Liver (tissue), 9 donors: ENCODE data around the gene COL11A2. TPM values are rescaled to one million over a fixed set of nuclear protein-coding genes. Genes with fewer than 3 reads are reported as not detected.

ENCODE experiments used
- DNase-seq: peaks from one replicate; pipeline ENCODE4 v3.0.0-alpha.2; 2017; ENCODE audit warnings: low spot score
- H3K27ac ChIP-seq, 2 donors: one replicate each; pipeline ENCODE4 v1.7.0; 2013; ENCODE audit warnings: inconsistent platforms in 2 of 2, low read length in 2 of 2, control low read depth in 1 of 2, low read depth in 1 of 2, mild to moderate bottlenecking in 1 of 2
- H3K27me3 ChIP-seq, 4 donors: one replicate each; pipeline versions ENCODE4 v1.6.1 to v1.7.0; 2013; ENCODE audit warnings: low read length in 3 of 4, inconsistent platforms in 1 of 4, mild to moderate bottlenecking in 1 of 4, moderate library complexity in 1 of 4; ENCODE audit not compliant: control insufficient read depth in 4 of 4, insufficient read depth in 4 of 4
- H3K36me3 ChIP-seq, 4 donors: one replicate each; pipeline versions ENCODE4 v1.6.1 to v1.7.0; 2013; ENCODE audit warnings: low read length in 3 of 4, mild to moderate bottlenecking in 3 of 4, low read depth in 1 of 4, moderate library complexity in 1 of 4; ENCODE audit not compliant: control insufficient read depth in 4 of 4, insufficient read depth in 3 of 4
- H3K4me1 ChIP-seq, 4 donors: one replicate each; pipeline versions ENCODE4 v1.6.1 to v1.7.0; 2013; ENCODE audit warnings: low read length in 3 of 4, mild to moderate bottlenecking in 3 of 4, moderate library complexity in 1 of 4; ENCODE audit not compliant: control insufficient read depth in 4 of 4, insufficient read depth in 4 of 4
- H3K4me3 ChIP-seq, 3 donors: one replicate each; pipeline versions ENCODE4 v1.6.1 to v1.7.0; 2013; ENCODE audit warnings: low read length in 3 of 3, control low read depth in 1 of 3, low read depth in 1 of 3, mild to moderate bottlenecking in 1 of 3
- H3K9ac ChIP-seq, 2 donors: one replicate each; pipeline ENCODE4 v1.7.0; 2013; ENCODE audit warnings: low read length in 2 of 2, mild to moderate bottlenecking in 2 of 2, moderate library complexity in 2 of 2, control low read depth in 1 of 2, low read depth in 1 of 2
- H3K9me3 ChIP-seq, 4 donors: one replicate each; pipeline versions ENCODE4 v1.6.1 to v1.7.0; 2013; ENCODE audit warnings: low read length in 3 of 4; ENCODE audit not compliant: control insufficient read depth in 4 of 4
- ATF3 ChIP-seq: IDR thresholded peaks from 2 replicates; pipeline ENCODE4 v1.6.1; 2016; ENCODE audit warnings: antibody characterized with exemption
- EGR1 ChIP-seq, 2 donors: IDR thresholded peaks; 2 replicates each; pipeline ENCODE4 v1.6.1; 2016 to 2018; ENCODE audit warnings: antibody characterized with exemption in 2 of 2, low read depth in 2 of 2
- FOXA2 ChIP-seq: IDR thresholded peaks from 2 replicates; pipeline ENCODE4 v1.6.1; 2016; ENCODE audit warnings: antibody characterized with exemption
- GABPA ChIP-seq, 2 donors: IDR thresholded peaks in 1 of 2; conservative IDR thresholded peaks in 1 of 2; 2 replicates each; pipeline ENCODE4 v1.6.1; 2016; ENCODE audit warnings: antibody characterized with exemption in 2 of 2, mild to moderate bottlenecking in 1 of 2, moderate library complexity in 1 of 2
- HNF4A ChIP-seq, 2 donors: conservative IDR thresholded peaks; 2 replicates each; pipeline ENCODE4 v1.6.1; 2016; ENCODE audit warnings: antibody characterized with exemption in 2 of 2, mild to moderate bottlenecking in 2 of 2
- HNF4G ChIP-seq: IDR thresholded peaks from 2 replicates; pipeline ENCODE4 v1.6.1; 2016; ENCODE audit warnings: antibody characterized with exemption
- RAD21 ChIP-seq, 2 donors: IDR thresholded peaks; 2 replicates each; pipeline ENCODE4 v1.6.1; 2016; ENCODE audit warnings: antibody characterized with exemption in 2 of 2, mild to moderate bottlenecking in 2 of 2
- REST ChIP-seq: IDR thresholded peaks from 2 replicates; pipeline ENCODE4 v1.6.1; 2016; ENCODE audit warnings: antibody characterized with exemption, mild to moderate bottlenecking
- RXRA ChIP-seq, 2 donors: IDR thresholded peaks; 2 replicates each; pipeline ENCODE4 v1.6.1; 2017 to 2018; ENCODE audit warnings: antibody characterized with exemption in 2 of 2, mild to moderate bottlenecking in 1 of 2
- SP1 ChIP-seq: IDR thresholded peaks from 2 replicates; pipeline ENCODE4 v1.6.1; 2018; ENCODE audit warnings: antibody characterized with exemption, mild to moderate bottlenecking
- TAF1 ChIP-seq: conservative IDR thresholded peaks from 2 replicates; pipeline ENCODE4 v1.6.1; 2016; ENCODE audit warnings: antibody characterized with exemption, mild to moderate bottlenecking
- YY1 ChIP-seq: IDR thresholded peaks from 2 replicates; pipeline ENCODE4 v1.6.1; 2016; ENCODE audit warnings: antibody characterized with exemption, mild to moderate bottlenecking
- ZBTB33 ChIP-seq: IDR thresholded peaks from 2 replicates; pipeline ENCODE4 v1.6.1; 2016; ENCODE audit warnings: antibody characterized with exemption
- WGBS: extraction: QIAGEN DNeasy Blood & Tissue Kit; methylation state at CpG from one replicate; pipeline ENCODE4 v1.1.7; 2013; 5-methylcytosine and 5-hydroxymethylcytosine counted together
- polyA plus RNA-seq, 2 donors: library from polyadenylated mRNA; stranded (reverse) in 1 of 2; unstranded in 1 of 2; fragments of 200-250 nt in 1 of 2; fragments of >200 nt in 1 of 2; fragmentation: Nextera tagmentation in 1 of 2; extraction: Ambion mirVana in 1 of 2; gene quantifications; one replicate each; pipeline versions ENCODE4 v1.2.1 to v1.2.3, GENCODE V29; 2013 to 2015
- total RNA-seq, 2 donors: library from RNA; depleted of rRNA; stranded (reverse); fragments of >200 nt; gene quantifications; one replicate each; pipeline ENCODE4 v1.2.3, GENCODE V29; 2014
- donor health status: healthy.
- donor health status: healthy.
- donor health status: healthy.
- donor health status: healthy.
- donor health status: healthy.

The COL11A2 gene
- total and polyA plus RNA-seq, 4 donors = 0.15 to 0.59 (median 0.27) TPM

GRCh38 chr6:33206864-33207551 lies 14.7 kb upstream of the COL11A2 start:
- no peaks in the 10 kb centered on the region for H3K27me3 ChIP-seq
- no peak overlapping the region for H3K9ac ChIP-seq
- 45% methylated on average over 20 of the region's 20 CpGs for WGBS
- H3K36me3 ChIP-seq = peaks cover 3 to 36% (median 19%) of the 10 kb centered on the region in 4 donors
- TF ChIP-seq TAF1 (no peak), FOXA2 (no peak), GABPA (IDR thresholded peaks at IDR 0.05 in 1 of 2, conservative IDR thresholded peaks at IDR 0.05 in 1 of 2) (no peak), ATF3 (no peak), RXRA (IDR thresholded peaks at IDR 0.05) (no peak), ZBTB33 (no peak), HNF4A (conservative IDR thresholded peaks at IDR 0.05) (no peak), REST (no peak), RAD21 (IDR thresholded peaks at IDR 0.05) (no peak), HNF4G (no peak), EGR1 (IDR thresholded peaks at IDR 0.05; ENCODE audit: low read depth in 2 of 2) (no peak), SP1 (no peak), YY1 (no peak)
- peak overlapping the region in 1 of 2 donors; percentile 93 for H3K27ac ChIP-seq
- peaks cover 7 to 42% (median 26%) of the 10 kb centered on the region in 4 donors for H3K4me1 ChIP-seq
- peak overlapping the region in 2 of 3 donors; percentile 68 to 80 for H3K4me3 ChIP-seq
- H3K9me3 ChIP-seq = no peaks in the 10 kb centered on the region
- no peak for DNase-seq

GRCh38 chr6:33206027-33206863 lies 14.0 kb upstream of the COL11A2 start:
- H3K27me3 ChIP-seq = no peaks in the 10 kb centered on the region
- H3K9me3 ChIP-seq = no peaks in the 10 kb centered on the region
- no peak overlapping the region for H3K9ac ChIP-seq
- WGBS = 90% methylated on average over 3 of the region's 3 CpGs
- H3K36me3 ChIP-seq = peaks cover 3 to 36% (median 19%) of the 10 kb centered on the region in 4 donors
- H3K4me3 ChIP-seq = no peak overlapping the region
- H3K4me1 ChIP-seq = peaks cover 9 to 50% (median 33%) of the 10 kb centered on the region in 4 donors
- no peak overlapping the region for H3K27ac ChIP-seq
- no peak for DNase-seq
- TF ChIP-seq TAF1 = no peak
